ENCODE data around the gene SMCO3.

The SMCO3 gene

GRCh38 chr12:14827043-14827442 lies 13.1 kb upstream of the SMCO3 start:
- DNase-seq, result no peak

GRCh38 chr12:14826491-14826890 lies 12.5 kb upstream of the SMCO3 start:
- DNase-seq, result no peak

GRCh38 chr12:14825256-14825655 lies 11.3 kb upstream of the SMCO3 start:
- DNase-seq, result no peak

- DNase-seq, result no peak
These were observed 10.1 kb upstream of the SMCO3 start for GRCh38 chr12:14824012-14824634.

- no peak for DNase-seq
These were observed 2.5 kb downstream of the SMCO3 start for GRCh38 chr12:14811486-14811885.

- DNase-seq, result no peak
These were observed 3.0 kb downstream of the SMCO3 start for GRCh38 chr12:14810953-14811483.

GRCh38 chr12:14810167-14810952 lies 3.6 kb downstream of the SMCO3 start:
- DNase-seq, result no peak

- no peak for DNase-seq
These were observed 10.2 kb downstream of the SMCO3 start for GRCh38 chr12:14803830-14804160.

GRCh38 chr12:14803011-14803829 lies 10.8 kb downstream of the SMCO3 start, which contains the start of the genes C12orf60 and WBP11:
TSS of gene C12orf60 (plus strand) at chr12:14803670. CDS start at chr12:14822936, 19,266 bp downstream.
TSS of gene WBP11 (minus strand) at chr12:14803478. CDS start at chr12:14801383, 2,095 bp downstream.
- DNase-seq, result peak; percentile 88

GRCh38 chr12:14802721-14803010 lies 11.3 kb downstream of the SMCO3 start:
- no peak for DNase-seq

GRCh38 chr12:14802247-14802646 lies 11.7 kb downstream of the SMCO3 start:
- DNase-seq, result no peak

- no peak for DNase-seq
These were observed 18.9 kb downstream of the SMCO3 start for GRCh38 chr12:14795028-14795448.

- no peak for DNase-seq
These were observed 28.4 kb downstream of the SMCO3 start for GRCh38 chr12:14785568-14785967.

- DNase-seq, result no peak
These were observed 29.5 kb downstream of the SMCO3 start for GRCh38 chr12:14784471-14784870.

GRCh38 chr12:14782756-14783155 lies 31.2 kb downstream of the SMCO3 start:
- DNase-seq, result no peak

- no peak for DNase-seq
These were observed 32.4 kb downstream of the SMCO3 start for GRCh38 chr12:14781563-14781962.

- no peak for DNase-seq
These were observed 33.1 kb downstream of the SMCO3 start for GRCh38 chr12:14780859-14781258.

- DNase-seq, result no peak
These were observed 34.1 kb downstream of the SMCO3 start for GRCh38 chr12:14779834-14780233.

GRCh38 chr12:14777271-14777670 lies 36.7 kb downstream of the SMCO3 start:
- no peak for DNase-seq

GRCh38 chr12:14776236-14776961 lies 37.6 kb downstream of the SMCO3 start:
- no peak for DNase-seq

GRCh38 chr12:14775636-14775980 lies 38.4 kb downstream of the SMCO3 start:
- no peak for DNase-seq

GRCh38 chr12:14774906-14775635 lies 38.9 kb downstream of the SMCO3 start:
- DNase-seq, result no peak

All from T1000 (cell line).